SK-N-MC (cell line): ENCODE measurements around the gene CIBAR2.

Experiments used
- EZH2 ChIP-seq: fragments of 200-600 bp; sonication (generic); IDR thresholded peaks from one replicate; pipeline ENCODE4 v1.6.1; 2017; ENCODE audit warnings: antibody characterized with exemption
- POLR2AphosphoS5 ChIP-seq: IDR thresholded peaks from 2 replicates; pipeline ENCODE4 v1.6.1; 2012; ENCODE audit warnings: mild to moderate bottlenecking, low read depth, low read length, borderline replicate concordance

GRCh38 chr16:85087899-85088569 is 24.2 kb downstream of the CIBAR2 start:
- TF ChIP-seq POLR2AphosphoS5 (no peak), EZH2 (no peak)
